SU-DHL-6 (cell line): Measurements from ENCODE around the gene PIGL.

Experiments
- H2AFZ ChIP-seq: fragments of 200-600 bp; sonication (generic); 2 replicates; pipeline ENCODE4 v1.6.1; 2014; ENCODE audit warnings: low read depth, mild to moderate bottlenecking, moderate library complexity, mixed read lengths, antibody characterized with exemption, low read length; ENCODE audit not compliant: severe bottlenecking
- H3F3A ChIP-seq: fragments of 200-600 bp; shearing (Covaris generic); 2 replicates; pipeline ENCODE4 v1.6.0; 2016; ENCODE audit warnings: antibody characterized with exemption, mild to moderate bottlenecking; ENCODE audit not compliant: insufficient read depth
- H3K27ac ChIP-seq: fragments of 200-600 bp; sonication (generic); 2 replicates; pipeline ENCODE4 v1.5.1; 2016; ENCODE audit warnings: low read depth, mild to moderate bottlenecking, low read length, moderate library complexity, mixed read lengths
- H3K27me3 ChIP-seq: fragments of 200-600 bp; sonication (generic), shearing (Covaris generic); 2 replicates; pipeline ENCODE4 v1.6.0; 2014; ENCODE audit warnings: mild to moderate bottlenecking, low read length
- H3K36me3 ChIP-seq: fragments of 200-600 bp; sonication (generic); 2 replicates; pipeline ENCODE4 v1.6.1; 2014; ENCODE audit warnings: mild to moderate bottlenecking, low read length, mixed read lengths
- H3K4me2 ChIP-seq: fragments of 300-600, 200-600 bp; shearing (Covaris generic), sonication (generic); 2 replicates; pipeline ENCODE4 v1.6.0; 2014; ENCODE audit warnings: low read length, low read depth, mild to moderate bottlenecking; ENCODE audit not compliant: poor library complexity, severe bottlenecking
- H3K4me3 ChIP-seq: fragments of 200-600 bp; sonication (generic); 2 replicates; pipeline ENCODE4 v1.5.1; 2014; ENCODE audit warnings: antibody characterized with exemption, low read length, mild to moderate bottlenecking, mixed read lengths; ENCODE audit not compliant: insufficient read depth, poor library complexity, severe bottlenecking
- H3K79me2 ChIP-seq: fragments of 200-600 bp; sonication (generic); 2 replicates; pipeline ENCODE4 v1.6.1; 2014; ENCODE audit warnings: mild to moderate bottlenecking, low read length, moderate library complexity; ENCODE audit not compliant: insufficient read depth
- H3K9ac ChIP-seq: fragments of 200-600 bp; sonication (generic); 2 replicates; pipeline ENCODE4 v1.7.0; 2014; ENCODE audit warnings: mild to moderate bottlenecking, low read length
- H3K9me2 ChIP-seq: fragments of 200-600 bp; sonication (generic); replicated peaks from 2 replicates; pipeline ENCODE4 v1.6.1; 2014; ENCODE audit warnings: low read length; ENCODE audit not compliant: insufficient read depth
- H3K9me3 ChIP-seq: fragments of 200-600 bp; sonication (generic); 2 replicates; pipeline ENCODE4 v1.6.1; 2014; ENCODE audit warnings: low read length, mixed read lengths; ENCODE audit not compliant: insufficient read depth
- H4K20me1 ChIP-seq: fragments of 200-600 bp; sonication (generic); 2 replicates; pipeline ENCODE4 v1.6.1; 2014; ENCODE audit warnings: low read depth, mild to moderate bottlenecking, antibody characterized with exemption, low read length, moderate library complexity, mixed read lengths
- EZH2phosphoT487 ChIP-seq: fragments of 200-600 bp; sonication (generic), shearing (Covaris generic); conservative IDR thresholded peaks from 2 replicates; pipeline ENCODE4 v1.6.1; 2018; ENCODE audit warnings: mild to moderate bottlenecking, antibody characterized with exemption, low read length, moderate library complexity, mixed read lengths
- TF ChIP-seq, protein P1 (sequence below): fragments of 200-600 bp; sonication (generic); IDR thresholded peaks from one replicate; pipeline ENCODE4 v1.5.1; 2017; ENCODE audit warnings: antibody characterized with exemption, mild to moderate bottlenecking, low read length, moderate library complexity; ENCODE audit not compliant: insufficient read depth, poor library complexity, severe bottlenecking

The PIGL gene

DNA sequence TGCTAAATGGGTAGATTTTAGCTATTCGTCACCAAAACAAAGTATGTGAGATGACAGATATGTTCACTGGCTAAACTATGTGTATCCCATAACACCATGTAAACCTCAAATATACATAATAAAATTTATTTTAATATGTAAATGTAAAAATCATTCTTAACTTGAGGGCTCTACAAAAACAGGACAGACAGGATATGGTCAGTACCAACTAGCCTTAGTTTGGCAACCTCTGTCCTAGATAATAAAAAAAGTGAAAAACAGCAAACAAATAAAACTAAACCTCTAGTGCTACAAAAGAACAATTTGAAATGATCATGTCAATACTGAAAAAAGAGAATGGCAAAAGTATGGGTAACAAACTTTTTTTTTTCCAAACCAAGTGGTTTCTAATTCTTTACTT, 35.4 kb upstream of the PIGL start:
- Histone ChIP-seq H3K9me3 (no peaks in the 10 kb centered on the region), H3K79me2 (peaks cover 42% of the 10 kb centered on the region), H2AFZ (no peak overlapping the region), H4K20me1 (no peaks in the 10 kb centered on the region), H3K4me3 (no peak overlapping the region), H3K4me2 (no peak overlapping the region), H3K27me3 (no peaks in the 10 kb centered on the region), H3F3A (peaks cover 12% of the 10 kb centered on the region; the same call in 1 of the 2 replicates), H3K27ac (no peak overlapping the region), H3K9ac (no peak overlapping the region), H3K9me2 (no peaks in the 10 kb centered on the region), H3K36me3 (peaks cover 18% of the 10 kb centered on the region; the same call in 1 of the 2 replicates)
- TF ChIP-seq EZH2phosphoT487 = no peak
- TF ChIP-seq, protein P1, sequence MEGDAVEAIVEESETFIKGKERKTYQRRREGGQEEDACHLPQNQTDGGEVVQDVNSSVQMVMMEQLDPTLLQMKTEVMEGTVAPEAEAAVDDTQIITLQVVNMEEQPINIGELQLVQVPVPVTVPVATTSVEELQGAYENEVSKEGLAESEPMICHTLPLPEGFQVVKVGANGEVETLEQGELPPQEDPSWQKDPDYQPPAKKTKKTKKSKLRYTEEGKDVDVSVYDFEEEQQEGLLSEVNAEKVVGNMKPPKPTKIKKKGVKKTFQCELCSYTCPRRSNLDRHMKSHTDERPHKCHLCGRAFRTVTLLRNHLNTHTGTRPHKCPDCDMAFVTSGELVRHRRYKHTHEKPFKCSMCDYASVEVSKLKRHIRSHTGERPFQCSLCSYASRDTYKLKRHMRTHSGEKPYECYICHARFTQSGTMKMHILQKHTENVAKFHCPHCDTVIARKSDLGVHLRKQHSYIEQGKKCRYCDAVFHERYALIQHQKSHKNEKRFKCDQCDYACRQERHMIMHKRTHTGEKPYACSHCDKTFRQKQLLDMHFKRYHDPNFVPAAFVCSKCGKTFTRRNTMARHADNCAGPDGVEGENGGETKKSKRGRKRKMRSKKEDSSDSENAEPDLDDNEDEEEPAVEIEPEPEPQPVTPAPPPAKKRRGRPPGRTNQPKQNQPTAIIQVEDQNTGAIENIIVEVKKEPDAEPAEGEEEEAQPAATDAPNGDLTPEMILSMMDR = no peak

GRCh38 chr17:16187642-16188041, 29.4 kb upstream of the PIGL start:
- Histone ChIP-seq H2AFZ (no peak overlapping the region), H4K20me1 (no peaks in the 10 kb centered on the region), H3K36me3 (peaks cover 18% of the 10 kb centered on the region; the same call in 1 of the 2 replicates), H3K79me2 (peaks cover 42% of the 10 kb centered on the region), H3K27me3 (no peaks in the 10 kb centered on the region), H3K9me2 (no peaks in the 10 kb centered on the region), H3K4me2 (no peak overlapping the region), H3K9me3 (no peaks in the 10 kb centered on the region), H3K4me3 (no peak overlapping the region), H3K27ac (no peak overlapping the region), H3F3A (peaks cover 17% of the 10 kb centered on the region; the same call in 1 of the 2 replicates), H3K9ac (no peak overlapping the region)
- no peak for TF ChIP-seq EZH2phosphoT487
- TF ChIP-seq, protein P1 = no peak

DNA sequence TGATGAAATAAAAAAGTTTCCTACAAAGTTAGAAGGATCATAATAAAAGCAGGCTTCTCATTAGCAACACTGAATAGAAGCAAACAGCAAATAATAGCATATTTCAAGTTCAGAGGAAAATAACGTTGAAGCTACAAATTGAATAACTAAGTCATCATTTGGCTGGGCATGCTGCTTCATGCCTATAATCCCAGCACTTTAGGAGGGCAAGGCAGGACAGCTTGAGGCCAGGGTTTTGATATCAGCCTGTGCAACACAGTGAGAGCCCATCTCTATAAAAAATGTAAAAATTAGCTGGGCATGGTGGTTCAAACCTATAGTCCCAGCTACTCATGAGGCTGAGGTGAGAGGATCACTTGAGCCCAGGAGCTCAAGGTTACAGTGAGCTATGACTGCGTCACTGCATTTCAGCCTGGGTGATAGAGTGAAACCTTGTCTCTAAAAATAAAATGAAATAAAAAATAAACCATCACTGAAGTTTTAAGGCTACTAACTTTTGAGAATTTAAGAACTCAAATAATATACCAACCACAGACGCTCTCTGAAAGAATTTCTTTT, 27.1 kb upstream of the PIGL start:
- H2AFZ ChIP-seq = no peak overlapping the region
- H4K20me1 ChIP-seq = no peaks in the 10 kb centered on the region
- H3K27me3 ChIP-seq = no peaks in the 10 kb centered on the region
- peaks cover 14% of the 10 kb centered on the region; the same call in 1 of the 2 replicates for H3K36me3 ChIP-seq
- H3K4me2 ChIP-seq = no peak overlapping the region
- no peak overlapping the region; the same call in 1 of the 2 replicates for H3K27ac ChIP-seq
- no peak overlapping the region for H3K9ac ChIP-seq
- no peaks in the 10 kb centered on the region for H3K9me3 ChIP-seq
- H3K9me2 ChIP-seq = no peaks in the 10 kb centered on the region
- no peak overlapping the region for H3K4me3 ChIP-seq
- no peak for TF ChIP-seq EZH2phosphoT487
- TF ChIP-seq, protein P1 = no peak
- H3F3A ChIP-seq = peaks cover 8% of the 10 kb centered on the region; the same call in 1 of the 2 replicates
- H3K79me2 ChIP-seq = peaks cover 25% of the 10 kb centered on the region
